Measurements from ENCODE around the gene CDCA8. TPM values are rescaled to one million over a fixed set of nuclear protein-coding genes. Genes with fewer than 3 reads are reported as not detected.
"Not testable (repeated sequence)": the region's sequence is repeated elsewhere in the genome, so short reads cannot be mapped to it uniquely, and the experiment has no call there.

CDCA8 gene
- total and polyA plus RNA-seq, 8 donors = 0.19 to 0.79 (median 0.44) TPM

- no peak overlapping the region for H3K4me3 ChIP-seq
- H3K9me3 ChIP-seq = no peaks in the 10 kb centered on the region
- FAIRE-seq (no peak), DNase-seq (no peak), ATAC-seq (no peak)
- no peaks in the 10 kb centered on the region for H3K4me1 ChIP-seq
- 86 to 88% methylated on average over 15 of the region's 15 CpGs for WGBS, 2 donors
- H3K27me3 ChIP-seq = no peaks in the 10 kb centered on the region
- no peaks in the 10 kb centered on the region for H3K36me3 ChIP-seq
- intact Hi-C loops (cut with DNase I) = no loop called here
- TF ChIP-seq, protein P1, sequence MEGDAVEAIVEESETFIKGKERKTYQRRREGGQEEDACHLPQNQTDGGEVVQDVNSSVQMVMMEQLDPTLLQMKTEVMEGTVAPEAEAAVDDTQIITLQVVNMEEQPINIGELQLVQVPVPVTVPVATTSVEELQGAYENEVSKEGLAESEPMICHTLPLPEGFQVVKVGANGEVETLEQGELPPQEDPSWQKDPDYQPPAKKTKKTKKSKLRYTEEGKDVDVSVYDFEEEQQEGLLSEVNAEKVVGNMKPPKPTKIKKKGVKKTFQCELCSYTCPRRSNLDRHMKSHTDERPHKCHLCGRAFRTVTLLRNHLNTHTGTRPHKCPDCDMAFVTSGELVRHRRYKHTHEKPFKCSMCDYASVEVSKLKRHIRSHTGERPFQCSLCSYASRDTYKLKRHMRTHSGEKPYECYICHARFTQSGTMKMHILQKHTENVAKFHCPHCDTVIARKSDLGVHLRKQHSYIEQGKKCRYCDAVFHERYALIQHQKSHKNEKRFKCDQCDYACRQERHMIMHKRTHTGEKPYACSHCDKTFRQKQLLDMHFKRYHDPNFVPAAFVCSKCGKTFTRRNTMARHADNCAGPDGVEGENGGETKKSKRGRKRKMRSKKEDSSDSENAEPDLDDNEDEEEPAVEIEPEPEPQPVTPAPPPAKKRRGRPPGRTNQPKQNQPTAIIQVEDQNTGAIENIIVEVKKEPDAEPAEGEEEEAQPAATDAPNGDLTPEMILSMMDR (IDR thresholded peaks at IDR 0.05) = no peak
- H3K27ac ChIP-seq = no peak overlapping the region
Measured at GRCh38 chr1:37731312-37732019, 39.1 kb downstream of the CDCA8 start.

DNA sequence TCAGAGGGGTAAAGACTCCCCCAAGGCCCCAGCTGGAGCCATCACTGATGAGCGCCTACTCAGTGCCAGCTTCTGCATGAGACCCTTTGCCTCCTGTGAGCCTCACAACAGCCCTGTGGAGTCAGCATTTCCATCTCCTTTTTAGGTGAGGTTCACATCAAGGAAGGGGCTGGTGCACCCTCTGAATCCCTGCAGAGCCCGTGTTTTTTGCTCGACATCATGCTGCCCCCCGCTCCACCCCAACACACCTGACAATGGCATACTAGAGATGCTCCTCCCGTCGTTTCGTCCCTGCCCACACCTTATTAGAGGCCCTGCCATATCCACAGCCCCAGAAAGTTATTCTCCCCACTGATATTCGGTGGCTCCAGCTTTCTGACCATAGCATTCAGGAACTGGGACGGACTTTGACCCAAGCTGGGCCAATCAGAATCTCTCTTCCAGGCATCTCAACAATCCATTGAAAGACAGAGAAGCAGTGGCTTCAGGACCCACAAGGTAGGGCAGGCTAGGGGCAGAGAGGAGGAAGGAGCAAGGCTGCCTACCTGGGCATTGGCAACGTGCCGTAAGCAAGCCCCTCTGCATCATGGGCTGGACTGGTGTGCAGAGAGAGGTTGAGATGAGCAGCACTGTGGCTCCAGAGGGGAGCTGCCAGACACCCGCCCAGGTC is 39.9 kb downstream of the CDCA8 start:
- 66 to 70% methylated on average over 12 of the region's 12 CpGs for WGBS, 2 donors
- H3K4me1 ChIP-seq = no peaks in the 10 kb centered on the region
- intact Hi-C loops (cut with DNase I) = no loop called here
- no peak overlapping the region for H3K27ac ChIP-seq
- no peaks in the 10 kb centered on the region for H3K9me3 ChIP-seq
- no peak for FAIRE-seq
- H3K36me3 ChIP-seq = no peaks in the 10 kb centered on the region
- H3K4me3 ChIP-seq = no peak overlapping the region
- peak in 3 of 4 donors; percentile 31 to 49 (median 39) for ATAC-seq
- no peak for DNase-seq
- TF ChIP-seq, protein P1 (IDR thresholded peaks at IDR 0.05) = no peak
- H3K27me3 ChIP-seq = no peaks in the 10 kb centered on the region

GRCh38 chr1:37734629-37735591 is 42.6 kb downstream of the CDCA8 start:
- FAIRE-seq = no peak
- intact Hi-C loops (cut with DNase I) = no loop called here
- Histone ChIP-seq H3K4me3 (no peak overlapping the region), H3K9me3 (no peaks in the 10 kb centered on the region), H3K27ac (no peak overlapping the region), H3K27me3 (no peaks in the 10 kb centered on the region), H3K36me3 (no peaks in the 10 kb centered on the region), H3K4me1 (peaks cover 0 to 4% (median 0%) of the 10 kb centered on the region in 3 donors)
- WGBS, 2 donors = 36 to 55% methylated on average over 27 to 32 of the region's 32 CpGs
- ATAC-seq = no peak
- TF ChIP-seq, protein P1 (IDR thresholded peaks at IDR 0.05) = no peak
- no peak for DNase-seq

DNA sequence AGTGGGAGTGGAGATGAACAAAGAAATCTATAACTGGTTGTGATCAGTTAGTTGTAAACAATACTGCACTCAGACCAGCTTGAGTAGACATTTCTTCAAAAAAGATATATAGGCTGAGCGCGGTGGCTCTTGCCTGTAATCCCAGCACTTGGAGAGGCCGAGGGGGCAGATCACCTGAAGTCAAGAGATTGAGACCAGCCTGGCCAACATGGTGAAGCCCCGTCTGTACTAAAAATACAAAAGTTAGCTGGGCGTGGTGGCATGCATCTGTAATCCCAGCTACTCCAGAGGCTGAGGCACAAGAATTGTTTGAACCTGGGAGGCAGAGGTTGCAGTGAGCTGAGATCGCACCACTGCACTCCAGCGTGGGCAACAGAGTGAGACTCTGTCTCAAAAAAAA is 45.7 kb downstream of the CDCA8 start:
- H3K36me3 ChIP-seq; H3K4me1 ChIP-seq; H3K4me3 ChIP-seq; H3K27me3 ChIP-seq; DNase-seq; H3K9me3 ChIP-seq; FAIRE-seq; H3K27ac ChIP-seq; intact Hi-C loops (cut with DNase I); ATAC-seq: not testable (repeated sequence)
- WGBS, 2 donors = 85 to 91% methylated on average over 7 of the region's 7 CpGs

DNA sequence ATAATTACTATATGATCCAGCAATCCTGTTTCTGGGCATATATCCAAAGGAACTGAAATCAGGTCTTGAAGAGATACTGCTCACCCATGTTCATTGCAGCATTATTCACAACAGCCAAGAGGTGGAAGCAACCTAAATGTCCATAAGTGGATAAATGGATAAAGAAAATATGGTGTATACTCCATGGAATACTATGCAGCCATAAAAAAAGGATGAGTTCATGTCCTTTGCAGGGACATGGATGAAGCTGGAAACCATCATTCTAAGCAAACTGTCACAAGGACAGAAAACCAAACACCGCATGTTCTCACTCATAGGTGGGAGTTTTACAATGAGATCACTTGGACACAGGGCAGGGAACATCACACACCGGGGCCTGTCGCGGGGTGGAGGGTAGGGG is 46.3 kb downstream of the CDCA8 start:
- H3K36me3 ChIP-seq; H3K27me3 ChIP-seq; H3K4me3 ChIP-seq; FAIRE-seq; DNase-seq; intact Hi-C loops (cut with DNase I); H3K9me3 ChIP-seq; ATAC-seq; H3K4me1 ChIP-seq: not testable (repeated sequence)
- WGBS, 2 donors = 92 to 97% methylated on average over 4 of the region's 4 CpGs
- H3K27ac ChIP-seq = peak overlapping the region in 1 of 4 donors; percentile 60

Measured in pancreas (tissue), 10 donors.